Measurements from ENCODE around the gene SOCS1. TPM values are rescaled to one million over a fixed set of nuclear protein-coding genes. Genes with fewer than 3 reads are reported as not detected.

Gene SOCS1
- total and polyA plus RNA-seq, 4 donors, result 1.8 to 10.9 (median 2.3) TPM

DNA sequence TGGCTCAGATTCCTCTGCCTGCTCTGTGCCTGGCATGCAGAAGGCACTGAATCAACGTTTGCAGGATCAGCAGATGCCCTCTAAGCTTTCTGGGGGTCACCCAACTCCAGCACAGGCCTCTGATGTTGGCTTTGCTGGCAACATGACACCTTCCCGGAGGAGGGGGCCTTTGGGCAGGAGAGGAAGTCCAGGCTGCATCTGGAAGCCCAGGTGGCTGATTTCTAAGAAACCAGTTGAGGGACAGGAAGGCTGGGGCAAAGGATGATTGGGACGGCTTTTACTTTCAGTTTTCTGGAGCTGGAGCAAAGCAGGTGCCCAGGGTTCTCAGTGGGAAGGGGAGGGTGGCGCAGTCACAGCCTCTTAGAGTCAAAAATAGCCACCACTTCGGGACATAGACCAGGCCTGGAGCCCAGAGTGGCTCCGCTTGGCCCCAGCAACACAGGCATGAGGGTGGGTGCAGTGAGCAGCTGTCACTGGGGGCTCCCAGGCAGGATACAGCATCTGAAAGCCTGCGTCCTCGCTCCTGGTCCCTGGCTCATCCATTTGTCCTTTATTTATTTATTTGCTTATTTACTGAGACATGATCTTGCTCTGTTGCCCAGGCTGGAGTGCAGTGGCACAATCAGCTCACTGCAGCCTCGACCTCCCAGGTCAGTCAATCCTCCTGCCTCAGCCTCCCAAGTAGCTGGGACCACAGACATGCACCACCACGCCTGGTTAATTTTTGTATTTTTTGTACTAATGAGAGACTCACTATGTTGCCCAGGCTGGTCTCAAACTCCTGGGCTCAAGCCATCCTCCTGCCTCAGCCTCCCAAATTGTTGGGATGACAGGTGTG lies 15.1 kb downstream of the SOCS1 start:
- no peaks in the 10 kb centered on the region for H3K36me3 ChIP-seq (ENCODE audit: control insufficient read depth in 4 of 4, insufficient read depth in 3 of 4, low read depth in 1 of 4, low read length in 3 of 4)
- 68% methylated on average over 10 of the region's 10 CpGs for WGBS
- no peaks in the 10 kb centered on the region for H3K9me3 ChIP-seq (ENCODE audit: control insufficient read depth in 4 of 4, low read length in 3 of 4)
- no peaks in the 10 kb centered on the region for H3K27me3 ChIP-seq (ENCODE audit: control insufficient read depth in 4 of 4, insufficient read depth in 4 of 4, low read length in 3 of 4)
- no peak for DNase-seq (ENCODE audit: low spot score)
- no peak overlapping the region for H3K27ac ChIP-seq (ENCODE audit: low read depth in 1 of 2, low read length in 2 of 2)
- TF ChIP-seq, protein P1, sequence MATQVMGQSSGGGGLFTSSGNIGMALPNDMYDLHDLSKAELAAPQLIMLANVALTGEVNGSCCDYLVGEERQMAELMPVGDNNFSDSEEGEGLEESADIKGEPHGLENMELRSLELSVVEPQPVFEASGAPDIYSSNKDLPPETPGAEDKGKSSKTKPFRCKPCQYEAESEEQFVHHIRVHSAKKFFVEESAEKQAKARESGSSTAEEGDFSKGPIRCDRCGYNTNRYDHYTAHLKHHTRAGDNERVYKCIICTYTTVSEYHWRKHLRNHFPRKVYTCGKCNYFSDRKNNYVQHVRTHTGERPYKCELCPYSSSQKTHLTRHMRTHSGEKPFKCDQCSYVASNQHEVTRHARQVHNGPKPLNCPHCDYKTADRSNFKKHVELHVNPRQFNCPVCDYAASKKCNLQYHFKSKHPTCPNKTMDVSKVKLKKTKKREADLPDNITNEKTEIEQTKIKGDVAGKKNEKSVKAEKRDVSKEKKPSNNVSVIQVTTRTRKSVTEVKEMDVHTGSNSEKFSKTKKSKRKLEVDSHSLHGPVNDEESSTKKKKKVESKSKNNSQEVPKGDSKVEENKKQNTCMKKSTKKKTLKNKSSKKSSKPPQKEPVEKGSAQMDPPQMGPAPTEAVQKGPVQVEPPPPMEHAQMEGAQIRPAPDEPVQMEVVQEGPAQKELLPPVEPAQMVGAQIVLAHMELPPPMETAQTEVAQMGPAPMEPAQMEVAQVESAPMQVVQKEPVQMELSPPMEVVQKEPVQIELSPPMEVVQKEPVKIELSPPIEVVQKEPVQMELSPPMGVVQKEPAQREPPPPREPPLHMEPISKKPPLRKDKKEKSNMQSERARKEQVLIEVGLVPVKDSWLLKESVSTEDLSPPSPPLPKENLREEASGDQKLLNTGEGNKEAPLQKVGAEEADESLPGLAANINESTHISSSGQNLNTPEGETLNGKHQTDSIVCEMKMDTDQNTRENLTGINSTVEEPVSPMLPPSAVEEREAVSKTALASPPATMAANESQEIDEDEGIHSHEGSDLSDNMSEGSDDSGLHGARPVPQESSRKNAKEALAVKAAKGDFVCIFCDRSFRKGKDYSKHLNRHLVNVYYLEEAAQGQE (IDR thresholded peaks at IDR 0.05), result no peak
- TF ChIP-seq, protein P2, sequence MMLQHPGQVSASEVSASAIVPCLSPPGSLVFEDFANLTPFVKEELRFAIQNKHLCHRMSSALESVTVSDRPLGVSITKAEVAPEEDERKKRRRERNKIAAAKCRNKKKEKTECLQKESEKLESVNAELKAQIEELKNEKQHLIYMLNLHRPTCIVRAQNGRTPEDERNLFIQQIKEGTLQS (IDR thresholded peaks at IDR 0.05), result no peak
- no peak for TF ChIP-seq RXRA (IDR thresholded peaks at IDR 0.05)
- no peak for TF ChIP-seq GABPA (IDR thresholded peaks at IDR 0.05 in 1 of 2, conservative IDR thresholded peaks at IDR 0.05 in 1 of 2)
- TF ChIP-seq, protein P3, sequence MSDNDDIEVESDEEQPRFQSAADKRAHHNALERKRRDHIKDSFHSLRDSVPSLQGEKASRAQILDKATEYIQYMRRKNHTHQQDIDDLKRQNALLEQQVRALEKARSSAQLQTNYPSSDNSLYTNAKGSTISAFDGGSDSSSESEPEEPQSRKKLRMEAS (IDR thresholded peaks at IDR 0.05), result no peak
- no peak for TF ChIP-seq JUND (IDR thresholded peaks at IDR 0.05)
- TF ChIP-seq HNF4A (conservative IDR thresholded peaks at IDR 0.05), result no peak
- no peak for TF ChIP-seq YY1 (IDR thresholded peaks at IDR 0.05)
- no peak overlapping the region for H3K4me3 ChIP-seq (ENCODE audit: low read depth in 1 of 3, low read length in 3 of 3)
- H3K4me1 ChIP-seq (ENCODE audit: control insufficient read depth in 4 of 4, insufficient read depth in 4 of 4, low read length in 3 of 4), result peaks cover 2 to 10% (median 9%) of the 10 kb centered on the region in 4 donors
- H3K9ac ChIP-seq (ENCODE audit: low read depth in 1 of 2, low read length in 2 of 2), result no peak overlapping the region

DNA sequence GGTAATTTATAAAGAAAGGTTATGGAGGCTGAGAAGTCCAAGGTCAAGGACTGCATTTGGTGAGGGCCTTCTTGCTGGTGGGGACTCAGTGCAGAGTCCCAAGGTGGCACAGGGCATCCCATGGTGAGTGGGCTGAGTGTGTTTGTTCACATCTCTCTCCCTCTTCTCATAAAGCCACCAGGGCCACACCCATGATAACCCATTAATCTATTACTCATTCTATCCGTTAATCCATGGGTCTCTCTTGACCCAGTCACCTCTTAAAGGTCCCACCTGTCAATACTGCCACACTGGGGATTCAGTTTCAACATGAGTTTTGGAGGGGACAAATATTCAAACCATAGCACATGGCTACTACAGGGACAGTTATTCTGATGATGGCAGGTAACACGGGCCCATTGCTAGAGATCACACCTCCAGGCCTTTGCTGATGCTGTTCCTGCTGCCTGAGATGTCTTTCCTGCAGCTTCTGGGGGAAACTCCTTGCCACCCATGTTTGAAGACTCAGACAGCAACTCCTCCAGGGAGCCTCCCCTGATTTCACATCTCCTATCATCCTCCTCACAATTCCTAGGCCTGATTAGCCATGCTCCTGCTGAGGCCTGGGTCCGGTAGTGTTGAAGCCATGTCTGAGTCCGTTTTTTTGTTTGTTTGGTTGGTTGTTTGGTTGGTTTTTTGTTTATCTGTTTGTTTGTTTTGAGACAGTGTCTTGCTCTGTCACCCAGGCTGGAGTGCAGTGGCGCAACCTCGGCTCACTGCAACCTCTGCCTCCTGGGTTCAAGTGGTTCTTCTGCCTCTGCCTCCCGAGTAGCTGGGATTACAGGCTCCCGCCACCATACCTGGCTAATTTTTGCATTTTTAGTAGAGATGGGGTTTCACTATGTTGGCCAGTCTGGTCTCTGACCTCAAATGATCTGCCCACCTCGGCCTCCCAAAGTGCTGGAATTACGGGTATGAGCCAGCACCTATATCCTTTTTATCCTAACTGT lies 16.1 kb downstream of the SOCS1 start:
- TF ChIP-seq, protein P3 (IDR thresholded peaks at IDR 0.05), result no peak
- TF ChIP-seq JUND (IDR thresholded peaks at IDR 0.05) (no peak), RAD21 (IDR thresholded peaks at IDR 0.05) (no peak), SP1 (IDR thresholded peaks at IDR 0.05) (no peak), FOXA2 (IDR thresholded peaks at IDR 0.05) (no peak), FOXA1 (IDR thresholded peaks at IDR 0.05) (no peak), TAF1 (conservative IDR thresholded peaks at IDR 0.05) (no peak)
- TF ChIP-seq, protein P2 (IDR thresholded peaks at IDR 0.05), result no peak
- Histone ChIP-seq H3K36me3 (ENCODE audit: control insufficient read depth in 4 of 4, insufficient read depth in 3 of 4, low read depth in 1 of 4, low read length in 3 of 4) (no peaks in the 10 kb centered on the region), H3K9me3 (ENCODE audit: control insufficient read depth in 4 of 4, low read length in 3 of 4) (no peaks in the 10 kb centered on the region), H3K4me1 (ENCODE audit: control insufficient read depth in 4 of 4, insufficient read depth in 4 of 4, low read length in 3 of 4) (peaks cover 2 to 7% (median 4%) of the 10 kb centered on the region in 4 donors), H3K27me3 (ENCODE audit: control insufficient read depth in 4 of 4, insufficient read depth in 4 of 4, low read length in 3 of 4) (no peaks in the 10 kb centered on the region), H3K9ac (ENCODE audit: low read depth in 1 of 2, low read length in 2 of 2) (no peak overlapping the region), H3K27ac (ENCODE audit: low read depth in 1 of 2, low read length in 2 of 2) (no peak overlapping the region), H3K4me3 (ENCODE audit: low read depth in 1 of 3, low read length in 3 of 3) (no peak overlapping the region)
- no peak for DNase-seq (ENCODE audit: low spot score)
- WGBS, result 88% methylated on average over 10 of the region's 10 CpGs

Measured in liver (tissue), 9 donors.